K562 (cell line): Measurements from ENCODE around the gene MAL. TPM values are rescaled to one million over a fixed set of nuclear protein-coding genes. Genes with fewer than 3 reads are reported as not detected.

Source experiments
- ATAC-seq: fragments of 200-7000 bp; cut with Tn5 transposase; 3 replicates; pipeline ENCODE4 v1.9.1; 2020; ENCODE audit warnings: moderate library complexity
- BruUV-seq: library from RNA; stranded (reverse); fragments of 400-500 nt; replicated peaks from 2 replicates; lab custom pipeline; 2021; lab: Mats Ljungman, UMichigan
- CTCF ChIA-PET: fragments of 300-600 bp; formaldehyde crosslinking; extraction: SDS; loops from one replicate; lab custom pipeline; 2021; ENCODE audit warnings: low intra/inter-chr PET ratio; lab: Yijun Ruan, JAX
- POLR2A ChIA-PET: fragments of 300-600, 350-650 bp; sonication (Branson Sonifier 250); formaldehyde crosslinking; extraction: SDS; loops from one replicate; lab custom pipeline; 2021; ENCODE audit warnings: antibody characterized with exemption, inconsistent platforms; lab: Yijun Ruan, JAX
- DNase-seq, 4 experiments: peaks; one replicate each; pipeline versions ENCODE4 v3.0.0 to v3.0.0-alpha.2; 2011 to 2018; ENCODE audit warnings: low spot score in 3 of 4, mixed read lengths in 3 of 4; ENCODE audit errors: extremely low read depth in 1 of 4
- FAIRE-seq: peaks from 2 replicates; lab custom pipeline; 2011; peaks lifted over from hg19 to GRCh38; lab: Jason Lieb, UNC
- H2AFZ ChIP-seq: 2 replicates; pipeline ENCODE4 v1.6.0; 2011; ENCODE audit warnings: low read depth, low read length, control low read depth, inconsistent platforms
- H3K27ac ChIP-seq: fragments of 200-600 bp; 3 replicates; pipeline ENCODE4 v1.8.0; 2011; ENCODE audit warnings: low read depth, mild to moderate bottlenecking, control low read depth, inconsistent platforms, low read length, moderate library complexity, mixed read lengths; ENCODE audit errors: extremely low read depth
- H3K27me3 ChIP-seq, 2 experiments: fragments of 300-600 bp in 1 of 2; 2 replicates in 1 of 2; 3 replicates in 1 of 2; pipeline versions ENCODE4 v1.6.0 to v1.8.0; 2011; ENCODE audit warnings: inconsistent platforms in 2 of 2, low read length in 2 of 2, mild to moderate bottlenecking in 1 of 2, mixed read lengths in 1 of 2, moderate library complexity in 1 of 2; ENCODE audit not compliant: control insufficient read depth in 2 of 2, insufficient read depth in 2 of 2
- H3K36me3 ChIP-seq: fragments of 300-600 bp; 3 replicates; pipeline ENCODE4 v1.8.0; 2011; ENCODE audit warnings: mild to moderate bottlenecking, low read length, inconsistent platforms; ENCODE audit not compliant: control insufficient read depth, insufficient read depth
- H3K4me1 ChIP-seq, 2 experiments: fragments of 200-600 bp in 1 of 2; replicated peaks in 1 of 2; 2 replicates in 1 of 2; 3 replicates in 1 of 2; pipeline versions ENCODE4 v1.5.1 to v1.8.0; 2011; ENCODE audit warnings: inconsistent platforms in 2 of 2, low read length in 2 of 2, mild to moderate bottlenecking in 1 of 2, mixed read lengths in 1 of 2, moderate library complexity in 1 of 2; ENCODE audit not compliant: control insufficient read depth in 2 of 2, insufficient read depth in 2 of 2
- H3K4me2 ChIP-seq: 2 replicates; pipeline ENCODE4 v1.6.1; 2011; ENCODE audit warnings: low read length, control low read depth, inconsistent platforms, mixed read lengths; ENCODE audit not compliant: insufficient read depth
- H3K4me3 ChIP-seq: fragments of 200-600 bp; sonication (generic), shearing (Covaris generic); 2 replicates; pipeline ENCODE4 v1.5.1; 2016; ENCODE audit warnings: control low read depth, inconsistent platforms
- H3K79me2 ChIP-seq: fragments of 200-600 bp; 3 replicates; pipeline ENCODE4 v1.8.0; 2011; ENCODE audit warnings: low read length, inconsistent platforms; ENCODE audit not compliant: control insufficient read depth, insufficient read depth
- H3K9ac ChIP-seq, 2 experiments: 2 replicates each; pipeline versions ENCODE4 v1.6.0 to v1.6.1; 2011; ENCODE audit warnings: low read depth in 2 of 2, low read length in 2 of 2, control low read depth in 1 of 2, inconsistent platforms in 1 of 2, mild to moderate bottlenecking in 1 of 2, mixed read lengths in 1 of 2; ENCODE audit not compliant: insufficient read depth in 1 of 2
- H3K9me1 ChIP-seq: one replicate; pipeline ENCODE4 v1.6.0; 2011; ENCODE audit warnings: inconsistent platforms, mild to moderate bottlenecking, low read length, moderate library complexity; ENCODE audit not compliant: control insufficient read depth, insufficient read depth
- H3K9me3 ChIP-seq: replicated peaks from 2 replicates; pipeline ENCODE4 v1.5.1; 2011; ENCODE audit warnings: low read depth, low read length, inconsistent platforms; ENCODE audit not compliant: control insufficient read depth, insufficient read depth
- H4K20me1 ChIP-seq: replicated peaks from 2 replicates; pipeline ENCODE4 v1.6.1; 2011; ENCODE audit warnings: low read length, inconsistent platforms, mixed read lengths; ENCODE audit not compliant: control insufficient read depth, insufficient read depth
- BRD4 ChIP-seq: fragments of 200-600 bp; sonication (generic); IDR thresholded peaks from 2 replicates; pipeline ENCODE4 v1.6.1; 2017; ENCODE audit warnings: inconsistent platforms
- CBX5 ChIP-seq: IDR thresholded peaks from 2 replicates; pipeline ENCODE4 v1.6.1; 2014; ENCODE audit warnings: low read depth, borderline replicate concordance
- EZH2 ChIP-seq: IDR thresholded peaks from 2 replicates; pipeline ENCODE4 v1.6.1; 2012; ENCODE audit warnings: low read depth, mild to moderate bottlenecking, inconsistent platforms, low read length, borderline replicate concordance
- HDAC3 ChIP-seq: fragments of 450-650 bp; IDR thresholded peaks from 2 replicates; pipeline ENCODE4 v1.6.1; 2018; ENCODE audit warnings: borderline replicate concordance, mild to moderate bottlenecking, moderate library complexity; ENCODE audit not compliant: partially characterized antibody
- KHSRP ChIP-seq: fragments of 450-650 bp; IDR thresholded peaks from 2 replicates; pipeline ENCODE4 v1.6.1; 2017
- KLF1 ChIP-seq: fragments of 450-650 bp; IDR thresholded peaks from 2 replicates; pipeline ENCODE4 v1.6.1; 2016; ENCODE audit warnings: missing genetic modification characterization, missing compliant biosample characterization
- MCM3 ChIP-seq: fragments of 450-650 bp; IDR thresholded peaks from 2 replicates; pipeline ENCODE4 v1.6.1; 2016
- NFIC ChIP-seq: fragments of 450-650 bp; IDR thresholded peaks from 2 replicates; pipeline ENCODE4 v1.6.1; 2017; ENCODE audit warnings: mild to moderate bottlenecking, inconsistent platforms
- RHOXF2B ChIP-seq: fragments of 250-450 bp; sonication (Bioruptor Pico); conservative IDR thresholded peaks from 2 replicates; pipeline ENCODE4 v1.5.1; 2021
- ZNF274 ChIP-seq: IDR thresholded peaks from 2 replicates; pipeline ENCODE4 v1.6.1; 2011; ENCODE audit warnings: low read depth, mild to moderate bottlenecking, low read length, moderate library complexity, borderline replicate concordance
- ZNF354B ChIP-seq: fragments of 250-450 bp; sonication (Bioruptor Pico); IDR thresholded peaks from 2 replicates; pipeline ENCODE4 v1.4.0; 2020
- ZNF644 ChIP-seq: fragments of 200-800 bp; sonication (Bioruptor generic); IDR thresholded peaks from 2 replicates; pipeline ENCODE4 v1.6.1; 2016; ENCODE audit warnings: low read depth, missing genetic modification characterization, missing compliant biosample characterization
- WGBS: fragments of 100-300 bp; shearing (Covaris generic); methylation state at CpG from one replicate; pipeline ENCODE4 v1.1.6; 2016; ENCODE audit warnings: low coverage, mixed read lengths; ENCODE audit not compliant: insufficient coverage; ENCODE audit errors: missing lambda C conversion rate; 5-methylcytosine and 5-hydroxymethylcytosine counted together
- in situ Hi-C: fragments of 300-500 bp; cut with MboI; formaldehyde crosslinking; loops from 4 replicates; pipeline ENCODE4 v1.15.0; 2018; ENCODE audit warnings: inconsistent platforms, mixed read lengths
- intact Hi-C: fragments of 100-400 bp; cut with micrococcal nuclease; formaldehyde crosslinking; loops from 2 replicates; pipeline ENCODE4 v1.14.2; 2022
- polyA plus RNA-seq, 8 experiments: library from polyadenylated mRNA; depleted of rRNA in 4 of 8; stranded (reverse) in 5 of 8; unstranded in 3 of 8; fragments of >200 nt; fragmentation: Nextera tagmentation in 2 of 8; fragmentation: Illumina TruSeq in 1 of 8; extraction: Ambion mirVana in 2 of 8; extraction: Trizol in 1 of 8; gene quantifications; 2 replicates each; pipeline versions ENCODE4 v1.2.1 to v1.2.3, GENCODE V29; 2011 to 2014; ENCODE audit warnings: inconsistent platforms in 1 of 8, missing spikeins in 1 of 8
- total RNA-seq, 7 experiments: library from RNA; depleted of rRNA in 6 of 7; stranded (reverse); fragments of >200 nt in 6 of 7; fragmentation: Illumina TruSeq in 2 of 7; extraction: Trizol in 2 of 7; gene quantifications; 2 replicates each; pipeline versions ENCODE4 v1.2.1 to v1.2.3, GENCODE V29; 2011 to 2021; ENCODE audit warnings: low replicate concordance in 1 of 7
- TF ChIP-seq, protein P1 (sequence below): fragments of 250-450 bp; sonication (Bioruptor Pico); IDR thresholded peaks from 2 replicates; pipeline ENCODE4 v1.5.0; 2022; ENCODE audit warnings: mild to moderate bottlenecking

Gene MAL
- total and polyA plus RNA-seq, 9 of the 15 experiments (the other 6 are each of a cell fraction or from before 2014, with no cell fraction given), result not detected

DNA sequence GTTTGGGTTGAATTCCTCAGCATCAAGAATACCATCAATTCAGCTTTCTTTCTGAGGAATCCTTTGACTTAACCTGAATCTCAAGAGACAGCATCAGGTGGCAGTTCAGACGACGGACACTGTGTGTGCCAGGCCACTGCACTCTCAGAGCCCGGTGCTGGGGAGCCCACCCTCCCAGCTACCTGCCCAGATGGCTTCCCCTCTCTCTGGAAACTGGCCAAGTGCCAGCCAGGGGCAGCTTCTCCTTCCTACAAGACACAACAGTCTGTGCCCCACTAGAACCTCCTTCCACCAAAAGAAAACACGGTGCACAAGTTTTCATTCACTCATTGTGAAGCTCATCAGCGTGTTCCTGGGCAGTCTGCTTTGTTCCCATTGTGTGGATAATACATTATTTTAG, 28.5 kb downstream of the MAL start:
- CTCF ChIA-PET, result interaction anchor here (0.7 kb wide), 1 partner anchor 180 kb away, joined by 4 read pairs; no protein-coding TSS in a partner anchor
- H3K4me1 ChIP-seq, result no peaks in the 10 kb centered on the region
- no TSS peak for BruUV-seq
- in situ Hi-C loops, result no loop called here
- H3K27me3 ChIP-seq, result peaks cover 11 to 77% of the 10 kb centered on the region in 2 experiments
- H3K9ac ChIP-seq, result no peak overlapping the region
- no peak overlapping the region for H3K4me2 ChIP-seq
- DNase-seq, result no peak
- H4K20me1 ChIP-seq, result peaks cover 5% of the 10 kb centered on the region; the same call in 1 of the 2 replicates
- FAIRE-seq, result no peak
- H3K79me2 ChIP-seq, result no peaks in the 10 kb centered on the region
- no peaks in the 10 kb centered on the region for H3K36me3 ChIP-seq
- H3K9me1 ChIP-seq, result no peaks in the 10 kb centered on the region
- H3K27ac ChIP-seq, result no peak overlapping the region
- H2AFZ ChIP-seq, result no peak overlapping the region
- H3K9me3 ChIP-seq, result no peaks in the 10 kb centered on the region
- TF ChIP-seq MCM3 (no peak), RHOXF2B (CRISPR knock-in tag) (no peak), HDAC3 (no peak), NFIC (peak; percentile 63)
- ATAC-seq, result no peak
- intact Hi-C loops, result no loop called here
- WGBS, result 2% methylated on average over 5 of the region's 5 CpGs
- no peak overlapping the region for H3K4me3 ChIP-seq
- POLR2A ChIA-PET, result interaction anchor here (1.0 to 2.4 kb wide), 2 partner anchors 12 to 26 kb away, joined by 3 to 7 read pairs; no protein-coding TSS in a partner anchor

GRCh38 chr2:95055262-95055661, 29.8 kb downstream of the MAL start:
- peaks cover 5% of the 10 kb centered on the region; the same call in 1 of the 2 replicates for H4K20me1 ChIP-seq
- TF ChIP-seq BRD4, result no peak
- no peak for TF ChIP-seq ZNF274
- no peak for TF ChIP-seq CBX5
- no peak for TF ChIP-seq KHSRP
- TF ChIP-seq EZH2, result no peak
- no peak for TF ChIP-seq ZNF354B
- TF ChIP-seq ZNF644 (tag), result no peak
- TF ChIP-seq, protein P1, sequence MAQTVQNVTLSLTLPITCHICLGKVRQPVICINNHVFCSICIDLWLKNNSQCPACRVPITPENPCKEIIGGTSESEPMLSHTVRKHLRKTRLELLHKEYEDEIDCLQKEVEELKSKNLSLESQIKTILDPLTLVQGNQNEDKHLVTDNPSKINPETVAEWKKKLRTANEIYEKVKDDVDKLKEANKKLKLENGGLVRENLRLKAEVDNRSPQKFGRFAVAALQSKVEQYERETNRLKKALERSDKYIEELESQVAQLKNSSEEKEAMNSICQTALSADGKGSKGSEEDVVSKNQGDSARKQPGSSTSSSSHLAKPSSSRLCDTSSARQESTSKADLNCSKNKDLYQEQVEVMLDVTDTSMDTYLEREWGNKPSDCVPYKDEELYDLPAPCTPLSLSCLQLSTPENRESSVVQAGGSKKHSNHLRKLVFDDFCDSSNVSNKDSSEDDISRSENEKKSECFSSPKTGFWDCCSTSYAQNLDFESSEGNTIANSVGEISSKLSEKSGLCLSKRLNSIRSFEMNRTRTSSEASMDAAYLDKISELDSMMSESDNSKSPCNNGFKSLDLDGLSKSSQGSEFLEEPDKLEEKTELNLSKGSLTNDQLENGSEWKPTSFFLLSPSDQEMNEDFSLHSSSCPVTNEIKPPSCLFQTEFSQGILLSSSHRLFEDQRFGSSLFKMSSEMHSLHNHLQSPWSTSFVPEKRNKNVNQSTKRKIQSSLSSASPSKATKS (CRISPR knock-in tag), result no peak
- TF ChIP-seq KLF1 (tag), result no peak
- TF ChIP-seq, all 486 proteins: peak for 0
- Histone ChIP-seq H3K9ac (no peak overlapping the region), H3K79me2 (no peaks in the 10 kb centered on the region), H3K9me3 (no peaks in the 10 kb centered on the region), H3K4me3 (no peak overlapping the region), H3K36me3 (no peaks in the 10 kb centered on the region), H3K4me2 (no peak overlapping the region), H3K27me3 (peaks cover 13 to 81% of the 10 kb centered on the region in 2 experiments), H3K9me1 (no peaks in the 10 kb centered on the region), H3K27ac (no peak overlapping the region), H2AFZ (no peak overlapping the region), H3K4me1 (no peaks in the 10 kb centered on the region)
- in situ Hi-C loops (no loop called here), intact Hi-C loops (no loop called here)
- ChIA-PET POLR2A (interaction anchor here (2.4 kb wide), 1 partner anchor 24 kb away, joined by 7 read pairs; no protein-coding TSS in a partner anchor), CTCF (no interaction called here)
- ATAC-seq (no peak), DNase-seq (no peak), FAIRE-seq (no peak)
- BruUV-seq, result no TSS peak
- 0% methylated on average over 3 of the region's 3 CpGs for WGBS
